Lower leg skin (tissue), 3 donors: Measurements from ENCODE around the gene MUSK.

ENCODE experiments used
- CTCF ChIP-seq, 3 donors: fragments of 450-650 bp; IDR thresholded peaks; one replicate each; pipeline ENCODE4 v1.5.1; 2016; ENCODE audit warnings: antibody characterized with exemption in 3 of 3, mild to moderate bottlenecking in 3 of 3, moderate library complexity in 2 of 3
- POLR2A ChIP-seq, 2 donors: fragments of 450-650 bp; IDR thresholded peaks; one replicate each; pipeline ENCODE4 v1.6.1; 2016 to 2017; ENCODE audit warnings: antibody characterized with exemption in 2 of 2, mild to moderate bottlenecking in 1 of 2, moderate library complexity in 1 of 2

DNA sequence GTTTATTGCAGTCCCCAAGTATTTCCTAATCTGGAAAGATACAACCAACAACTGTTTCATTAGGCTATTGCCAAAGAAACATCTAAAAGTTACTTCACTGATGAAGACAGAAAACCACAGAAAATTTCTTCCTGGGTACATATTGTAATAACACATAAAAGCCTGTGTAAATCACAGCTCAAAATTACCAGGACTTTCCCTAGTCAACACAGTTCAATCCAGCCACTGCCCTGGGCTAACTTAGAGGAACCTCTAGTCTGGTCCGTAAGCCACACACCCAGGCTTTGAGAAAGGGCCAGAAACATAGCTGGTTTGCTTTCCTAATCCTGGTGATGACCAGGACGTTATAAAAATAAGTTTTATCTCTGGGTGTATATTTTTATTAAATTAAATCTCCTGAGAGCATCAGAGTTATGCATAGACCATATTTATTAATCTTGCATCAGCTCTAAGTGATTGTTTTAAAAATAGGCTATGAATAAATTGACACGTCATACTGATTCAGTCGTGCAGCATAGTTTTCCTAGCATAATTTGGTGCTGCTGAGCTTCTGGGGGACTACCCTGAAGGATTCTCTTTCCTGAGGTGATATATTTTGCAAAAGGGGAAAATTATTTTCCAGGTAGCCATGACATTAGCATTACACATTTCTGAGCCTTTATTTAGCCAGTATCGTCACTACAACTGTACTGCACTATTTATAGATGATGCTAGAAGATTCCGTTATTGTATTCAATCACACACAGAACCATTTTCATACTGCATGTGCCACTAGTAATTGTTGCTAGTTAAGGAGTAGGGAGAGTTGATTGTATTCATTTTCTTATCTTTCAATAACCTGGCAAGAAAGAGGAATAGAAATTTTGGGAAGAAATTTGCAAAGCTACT, 12.6 kb upstream of the MUSK start:
- TF ChIP-seq CTCF (IDR thresholded peaks at IDR 0.05) = no peak
- TF ChIP-seq POLR2A (IDR thresholded peaks at IDR 0.05) = no peak
